ENCODE data around the gene LFNG. TPM values are rescaled to one million over a fixed set of nuclear protein-coding genes. Genes with fewer than 3 reads are reported as not detected.

The LFNG gene
- total RNA-seq, 1 experiment from 2014 or later, result 4.5 TPM

DNA sequence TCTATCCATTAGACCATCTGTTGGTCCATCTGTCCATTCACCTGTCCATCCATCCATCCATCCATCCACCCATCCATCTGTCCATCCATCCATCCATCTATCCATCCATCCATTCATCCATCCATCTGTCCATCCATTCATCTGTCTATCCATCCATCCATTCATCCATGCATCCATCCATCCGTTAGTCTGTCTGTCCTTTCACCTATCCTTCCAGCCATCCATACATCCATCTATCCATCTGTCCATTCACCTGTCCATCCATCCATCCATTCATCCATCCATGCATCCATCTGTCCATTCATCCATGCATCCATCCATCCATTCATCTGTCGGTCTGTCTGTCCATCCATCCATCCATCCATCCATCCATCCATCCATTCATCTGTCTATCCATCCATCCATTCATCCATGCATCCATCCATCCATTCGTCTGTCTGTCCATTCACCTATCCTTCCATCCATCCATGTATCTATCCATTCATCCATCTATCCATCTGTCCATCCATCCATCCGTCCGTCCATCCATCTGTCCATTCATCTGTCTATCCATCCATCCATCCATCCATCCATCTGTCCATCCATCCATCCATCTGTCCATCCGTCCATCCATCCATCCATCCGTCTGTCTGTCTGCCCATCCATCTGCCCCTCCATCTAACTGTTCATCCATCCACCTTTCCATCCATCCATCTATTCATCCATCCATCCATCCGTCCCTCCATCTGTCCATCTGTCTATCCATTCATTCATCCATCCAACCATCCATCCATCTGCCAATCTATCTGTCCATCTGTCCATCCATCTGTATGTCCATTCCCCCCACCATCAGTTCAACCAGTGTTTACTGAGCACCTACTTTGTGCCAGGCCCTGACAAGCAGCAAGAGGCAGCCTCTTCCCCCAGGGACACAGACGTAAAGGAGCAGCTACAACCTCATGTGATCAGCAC is 4.8 kb upstream of the LFNG start:
- no peaks in the 10 kb centered on the region for H3K9me3 ChIP-seq
- TF ChIP-seq, protein P1, sequence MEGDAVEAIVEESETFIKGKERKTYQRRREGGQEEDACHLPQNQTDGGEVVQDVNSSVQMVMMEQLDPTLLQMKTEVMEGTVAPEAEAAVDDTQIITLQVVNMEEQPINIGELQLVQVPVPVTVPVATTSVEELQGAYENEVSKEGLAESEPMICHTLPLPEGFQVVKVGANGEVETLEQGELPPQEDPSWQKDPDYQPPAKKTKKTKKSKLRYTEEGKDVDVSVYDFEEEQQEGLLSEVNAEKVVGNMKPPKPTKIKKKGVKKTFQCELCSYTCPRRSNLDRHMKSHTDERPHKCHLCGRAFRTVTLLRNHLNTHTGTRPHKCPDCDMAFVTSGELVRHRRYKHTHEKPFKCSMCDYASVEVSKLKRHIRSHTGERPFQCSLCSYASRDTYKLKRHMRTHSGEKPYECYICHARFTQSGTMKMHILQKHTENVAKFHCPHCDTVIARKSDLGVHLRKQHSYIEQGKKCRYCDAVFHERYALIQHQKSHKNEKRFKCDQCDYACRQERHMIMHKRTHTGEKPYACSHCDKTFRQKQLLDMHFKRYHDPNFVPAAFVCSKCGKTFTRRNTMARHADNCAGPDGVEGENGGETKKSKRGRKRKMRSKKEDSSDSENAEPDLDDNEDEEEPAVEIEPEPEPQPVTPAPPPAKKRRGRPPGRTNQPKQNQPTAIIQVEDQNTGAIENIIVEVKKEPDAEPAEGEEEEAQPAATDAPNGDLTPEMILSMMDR (IDR thresholded peaks at IDR 0.05; ENCODE audit: insufficient read depth in 1 of 2, low read depth in 1 of 2, low read length in 1 of 2, severe bottlenecking in 1 of 2, unreplicated experiment in 1 of 2), result no peak
- no peak for DNase-seq
- intact Hi-C loops (cut with micrococcal nuclease; ENCODE audit: unreplicated experiment), result no loop called here
- H3K4me3 ChIP-seq (ENCODE audit: low read depth, low read length), result no peak overlapping the region
- POLR2A ChIA-PET, result no interaction called here
- Mint-ChIP-seq H3K4me3 (ENCODE audit: unreplicated experiment) (no peak overlapping the region), H3K9me3 (ENCODE audit: unreplicated experiment) (no peaks in the 10 kb centered on the region), H3K4me1 (ENCODE audit: low read depth, unreplicated experiment) (no peaks in the 10 kb centered on the region), H3K27ac (ENCODE audit: unreplicated experiment) (no peak overlapping the region), H3K36me3 (ENCODE audit: insufficient read depth, unreplicated experiment) (peaks cover 6% of the 10 kb centered on the region), H3K27me3 (ENCODE audit: insufficient read depth, unreplicated experiment) (no peaks in the 10 kb centered on the region)
- H3K36me3 ChIP-seq (ENCODE audit: control insufficient read depth, insufficient read depth, low read length), result no peaks in the 10 kb centered on the region
- peaks cover 20% of the 10 kb centered on the region for H3K4me1 ChIP-seq
- no TSS peak for BruUV-seq (replicated peaks)
- H3K27me3 ChIP-seq (replicated peaks; ENCODE audit: control insufficient read depth, insufficient read depth, low read length), result no peaks in the 10 kb centered on the region
- CTCF ChIA-PET, result no interaction called here

DNA sequence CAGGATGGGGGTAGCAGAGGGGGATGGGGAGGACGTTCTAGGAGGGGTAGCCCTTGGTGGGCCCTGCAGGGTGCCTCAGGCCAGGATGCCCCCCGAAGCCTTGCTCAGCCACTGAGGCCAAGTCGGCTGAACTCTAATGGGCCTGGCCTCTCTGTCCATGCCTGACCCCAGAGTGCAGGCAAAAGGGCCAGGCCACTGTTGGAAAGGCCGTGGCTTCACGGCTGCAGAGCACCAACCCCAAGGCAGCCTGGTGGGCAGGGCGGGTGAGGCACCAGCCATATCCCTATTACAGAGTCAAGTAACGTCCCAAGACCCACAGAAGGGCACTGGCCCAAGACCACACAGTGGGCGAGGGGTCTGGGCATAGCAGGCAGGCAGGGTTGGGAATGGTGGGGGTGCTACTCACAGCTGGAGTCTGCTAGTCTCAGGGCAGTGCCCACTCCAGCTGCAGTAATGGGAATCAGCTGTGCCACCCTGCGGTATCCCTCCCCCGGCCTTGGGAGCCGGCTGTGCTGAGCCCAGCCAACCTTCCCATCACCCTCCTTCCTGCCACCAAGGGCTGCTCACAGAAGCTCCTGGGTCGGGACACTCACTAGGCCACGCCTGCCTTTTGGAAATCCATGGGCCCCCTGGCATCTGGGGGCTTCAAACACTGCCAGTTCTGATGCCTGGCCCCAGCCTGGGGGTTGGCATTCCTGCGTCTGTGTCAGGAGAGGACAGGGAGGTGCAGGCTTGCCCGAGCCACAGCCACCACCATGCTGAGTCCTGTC is 4.0 kb upstream of the LFNG start:
- TF ChIP-seq, protein P1 (IDR thresholded peaks at IDR 0.05; ENCODE audit: insufficient read depth in 1 of 2, low read depth in 1 of 2, low read length in 1 of 2, severe bottlenecking in 1 of 2, unreplicated experiment in 1 of 2), result no peak
- H3K27ac Mint-ChIP-seq (ENCODE audit: unreplicated experiment), result no peak overlapping the region
- H3K9me3 Mint-ChIP-seq (ENCODE audit: unreplicated experiment), result no peaks in the 10 kb centered on the region
- ChIA-PET CTCF (no interaction called here), POLR2A (no interaction called here)
- H3K4me3 ChIP-seq (ENCODE audit: low read depth, low read length), result no peak overlapping the region
- intact Hi-C loops (cut with micrococcal nuclease; ENCODE audit: unreplicated experiment), result no loop called here
- H3K4me1 Mint-ChIP-seq (ENCODE audit: low read depth, unreplicated experiment), result no peaks in the 10 kb centered on the region
- no peaks in the 10 kb centered on the region for H3K36me3 ChIP-seq (ENCODE audit: control insufficient read depth, insufficient read depth, low read length)
- H3K4me3 Mint-ChIP-seq (ENCODE audit: unreplicated experiment), result no peak overlapping the region
- peaks cover 14% of the 10 kb centered on the region for H3K36me3 Mint-ChIP-seq (ENCODE audit: insufficient read depth, unreplicated experiment)
- BruUV-seq (replicated peaks), result no TSS peak
- no peaks in the 10 kb centered on the region for H3K27me3 Mint-ChIP-seq (ENCODE audit: insufficient read depth, unreplicated experiment)
- H3K4me1 ChIP-seq, result peaks cover 25% of the 10 kb centered on the region
- no peaks in the 10 kb centered on the region for H3K27me3 ChIP-seq (replicated peaks; ENCODE audit: control insufficient read depth, insufficient read depth, low read length)
- no peak for DNase-seq
- H3K9me3 ChIP-seq, result no peaks in the 10 kb centered on the region

DNA sequence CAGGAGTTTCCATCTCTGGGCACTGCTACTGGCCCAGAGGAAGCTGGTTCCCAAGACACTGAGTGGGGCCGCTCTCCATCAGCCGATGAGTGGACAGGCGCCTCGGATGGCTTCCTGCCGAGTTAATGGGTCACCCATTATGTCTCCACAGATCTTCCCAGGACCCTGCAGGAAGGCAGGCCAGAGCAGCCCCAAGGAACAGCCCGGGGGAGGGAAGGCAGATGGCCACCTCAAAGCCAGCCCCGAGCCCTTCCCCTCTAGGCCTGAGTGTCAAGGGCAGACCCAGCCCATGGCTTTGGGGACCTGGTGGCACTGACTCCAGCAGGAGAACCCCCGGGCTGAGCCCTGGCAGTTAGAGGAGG is 3.4 kb upstream of the LFNG start:
- no peaks in the 10 kb centered on the region for H3K27me3 Mint-ChIP-seq (ENCODE audit: insufficient read depth, unreplicated experiment)
- H3K27me3 ChIP-seq (replicated peaks; ENCODE audit: control insufficient read depth, insufficient read depth, low read length), result no peaks in the 10 kb centered on the region
- no peaks in the 10 kb centered on the region for H3K9me3 ChIP-seq
- no peak overlapping the region for H3K4me3 Mint-ChIP-seq (ENCODE audit: unreplicated experiment)
- peaks cover 14% of the 10 kb centered on the region for H3K36me3 Mint-ChIP-seq (ENCODE audit: insufficient read depth, unreplicated experiment)
- CTCF ChIA-PET, result no interaction called here
- H3K27ac Mint-ChIP-seq (ENCODE audit: unreplicated experiment), result no peak overlapping the region
- H3K4me3 ChIP-seq (ENCODE audit: low read depth, low read length), result no peak overlapping the region
- no peak for DNase-seq
- intact Hi-C loops (cut with micrococcal nuclease; ENCODE audit: unreplicated experiment), result no loop called here
- H3K4me1 Mint-ChIP-seq (ENCODE audit: low read depth, unreplicated experiment), result no peaks in the 10 kb centered on the region
- no peaks in the 10 kb centered on the region for H3K9me3 Mint-ChIP-seq (ENCODE audit: unreplicated experiment)
- no TSS peak for BruUV-seq (replicated peaks)
- no peaks in the 10 kb centered on the region for H3K36me3 ChIP-seq (ENCODE audit: control insufficient read depth, insufficient read depth, low read length)
- TF ChIP-seq, protein P1 (IDR thresholded peaks at IDR 0.05; ENCODE audit: insufficient read depth in 1 of 2, low read depth in 1 of 2, low read length in 1 of 2, severe bottlenecking in 1 of 2, unreplicated experiment in 1 of 2), result no peak
- POLR2A ChIA-PET, result no interaction called here
- H3K4me1 ChIP-seq, result peaks cover 23% of the 10 kb centered on the region
